Gastrocnemius medialis (tissue), 4 donors: ENCODE data around the gene CIDEB. TPM values are rescaled to one million over a fixed set of nuclear protein-coding genes. Genes with fewer than 3 reads are reported as not detected.

Experiments used
- ATAC-seq, 2 donors: fragments of 150-250 bp; one replicate each; pipeline ENCODE4 v1.9.1; 2016
- DNase-seq, 2 donors: peaks; one replicate each; pipeline ENCODE4 v3.0.0-alpha.2; 2019
- H3K27ac ChIP-seq, 4 donors: fragments of 200-600 bp; sonication (generic); 1 replicate in 1 of 4; 2 replicates in 3 of 4; pipeline ENCODE4 v1.5.1; 2016 to 2018; ENCODE audit warnings: mild to moderate bottlenecking in 2 of 4, moderate library complexity in 1 of 4
- H3K27me3 ChIP-seq, 3 donors: fragments of 200-600 bp; sonication (generic) in 2 of 3; 1 replicate in 1 of 3; 2 replicates in 2 of 3; pipeline versions ENCODE4 v1.5.1 to v1.6.0; 2016 to 2019; ENCODE audit warnings: mild to moderate bottlenecking in 1 of 3, moderate library complexity in 1 of 3
- H3K36me3 ChIP-seq, 2 donors: fragments of 200-600 bp; sonication (generic) in 1 of 2; one replicate each; pipeline ENCODE4 v1.5.1; 2017 to 2018
- H3K4me1 ChIP-seq, 2 donors: fragments of 200-600 bp; sonication (generic) in 1 of 2; one replicate each; pipeline ENCODE4 v1.5.1; 2016 to 2017; ENCODE audit warnings: mild to moderate bottlenecking in 2 of 2
- H3K4me3 ChIP-seq, 4 donors: fragments of 200-600 bp; sonication (generic) in 3 of 4; 1 replicate in 1 of 4; 2 replicates in 3 of 4; pipeline ENCODE4 v1.5.1; 2016 to 2019; ENCODE audit warnings: mild to moderate bottlenecking in 2 of 4
- H3K9me3 ChIP-seq, 3 donors: fragments of 200-600 bp; sonication (generic) in 2 of 3; 1 replicate in 1 of 3; 2 replicates in 2 of 3; pipeline ENCODE4 v1.5.1; 2016 to 2019
- CTCF ChIP-seq, 5 experiments: fragments of 450-650 bp in 3 of 5; fragments of 200-600 bp in 2 of 5; sonication (generic) in 2 of 5; IDR thresholded peaks in 4 of 5; conservative IDR thresholded peaks in 1 of 5; 1 replicate in 4 of 5; 2 replicates in 1 of 5; pipeline ENCODE4 v1.5.1; 2016 to 2019; ENCODE audit warnings: antibody characterized with exemption in 5 of 5, mild to moderate bottlenecking in 3 of 5, moderate library complexity in 3 of 5
- POLR2A ChIP-seq, 2 donors: fragments of 450-650 bp; IDR thresholded peaks; one replicate each; pipeline ENCODE4 v1.6.1; 2017; ENCODE audit warnings: antibody characterized with exemption in 2 of 2, mild to moderate bottlenecking in 2 of 2, moderate library complexity in 2 of 2
- in situ Hi-C, 4 donors: fragments of 200-750 bp; cut with MboI; loops; one replicate each; pipeline versions ENCODE4 v1.15.0 to v1.8.0; 2017; ENCODE audit warnings: low sequenced_read_pairs in 4 of 4
- intact Hi-C: fragments of 100-400 bp; cut with DNase I; formaldehyde crosslinking; loops from one replicate; pipeline ENCODE4 v1.15.1; 2023; ENCODE audit warnings: low total_unique reads
- total RNA-seq, 4 donors: library from RNA; depleted of rRNA; stranded (reverse); fragments of >200 nt; gene quantifications; one replicate each; pipeline versions ENCODE4 v1.1.0 to v1.2.3, GENCODE V29; 2016

Gene CIDEB
- total RNA-seq, 4 donors from 2014 or later = 0.39 to 1.5 (median 0.88) TPM

- peaks cover 0 to 7% of the 10 kb centered on the region in 2 donors for H3K4me1 ChIP-seq
- in situ Hi-C loops = loop anchor here in 1 of 4 donors (10.0 kb wide), 1 partner anchor 96 kb away; no protein-coding TSS in a partner anchor
Measured at GRCh38 chr14:24338843-24339242, 31.1 kb upstream of the CIDEB start.

GRCh38 chr14:24337824-24338175, 30.0 kb upstream of the CIDEB start:
- Histone ChIP-seq H3K27ac (no peak overlapping the region), H3K9me3 (no peaks in the 10 kb centered on the region), H3K36me3 (no peaks in the 10 kb centered on the region), H3K4me1 (peaks cover under 1 to 16% of the 10 kb centered on the region in 2 donors), H3K4me3 (no peak overlapping the region), H3K27me3 (peaks cover 14 to 52% (median 47%) of the 10 kb centered on the region in 3 donors)
- no peak for DNase-seq
- TF ChIP-seq POLR2A (IDR thresholded peaks at IDR 0.05) (no peak), CTCF (IDR thresholded peaks at IDR 0.05 in 4 of 5, conservative IDR thresholded peaks at IDR 0.05 in 1 of 5) (no peak)
- no peak for ATAC-seq
- intact Hi-C loops (no loop called here), in situ Hi-C loops (loop anchor here in 1 of 4 donors (10.0 kb wide), 1 partner anchor 97 kb away; no protein-coding TSS in a partner anchor)

More at GRCh38 chr14:24338843-24339242, 31.1 kb upstream of the CIDEB start:
- ATAC-seq (no peak), DNase-seq (no peak)
- peak overlapping the region in 2 of 4 donors; percentile 59 to 62 for H3K27ac ChIP-seq
- no peak for TF ChIP-seq CTCF (IDR thresholded peaks at IDR 0.05 in 4 of 5, conservative IDR thresholded peaks at IDR 0.05 in 1 of 5)
- TF ChIP-seq POLR2A (IDR thresholded peaks at IDR 0.05) = no peak
- peaks cover 12 to 43% (median 39%) of the 10 kb centered on the region in 3 donors for H3K27me3 ChIP-seq
- H3K9me3 ChIP-seq = no peaks in the 10 kb centered on the region
- H3K36me3 ChIP-seq = no peaks in the 10 kb centered on the region
- peak overlapping the region; percentile 33 to 54 (median 52) for H3K4me3 ChIP-seq
- intact Hi-C loops = no loop called here

- no peak for DNase-seq
- Histone ChIP-seq H3K4me3 (no peak overlapping the region), H3K27ac (no peak overlapping the region), H3K9me3 (no peaks in the 10 kb centered on the region), H3K4me1 (peaks cover 6 to 21% of the 10 kb centered on the region in 2 donors), H3K36me3 (no peaks in the 10 kb centered on the region), H3K27me3 (peaks cover 19 to 57% (median 52%) of the 10 kb centered on the region in 3 donors)
- ATAC-seq = no peak
- intact Hi-C loops (no loop called here), in situ Hi-C loops (loop anchor here in 1 of 4 donors (10.0 kb wide), 1 partner anchor 98 kb away; no protein-coding TSS in a partner anchor)
- no peak for TF ChIP-seq CTCF (IDR thresholded peaks at IDR 0.05 in 4 of 5, conservative IDR thresholded peaks at IDR 0.05 in 1 of 5)
Measured at GRCh38 chr14:24337144-24337823, 29.5 kb upstream of the CIDEB start.

- ATAC-seq = no peak
Measured at GRCh38 chr14:24335461-24336171, 27.8 kb upstream of the CIDEB start.

More at GRCh38 chr14:24335461-24336171, 27.8 kb upstream of the CIDEB start:
- H3K27me3 ChIP-seq = peaks cover 19 to 53% (median 53%) of the 10 kb centered on the region in 3 donors
- in situ Hi-C loops (loop anchor here in 1 of 4 donors (10.0 kb wide), 1 partner anchor 99 kb away; no protein-coding TSS in a partner anchor), intact Hi-C loops (loop anchor here (2.0 kb wide), 1 partner anchor 31 kb away; no protein-coding TSS in a partner anchor)
- peaks cover 9 to 25% of the 10 kb centered on the region in 2 donors for H3K4me1 ChIP-seq
- no peaks in the 10 kb centered on the region for H3K36me3 ChIP-seq
- peak overlapping the region; percentile 45 to 81 (median 77) for H3K27ac ChIP-seq
- no peaks in the 10 kb centered on the region for H3K9me3 ChIP-seq
- no peak for DNase-seq
- TF ChIP-seq CTCF (IDR thresholded peaks at IDR 0.05 in 4 of 5, conservative IDR thresholded peaks at IDR 0.05 in 1 of 5) = no peak
- TF ChIP-seq POLR2A (IDR thresholded peaks at IDR 0.05) = no peak
- H3K4me3 ChIP-seq = peak overlapping the region in 2 of 4 donors; percentile 64 to 72
